Measurements from ENCODE around the gene THSD7A.

- TF ChIP-seq CTCF (conservative IDR thresholded peaks at IDR 0.05) (no peak), ZFX (IDR thresholded peaks at IDR 0.05) (no peak)
Measured at GRCh38 chr7:11706666-11707605, 125.1 kb downstream of the THSD7A start.

Measured in C4-2B (cell line).